Measurements from ENCODE around the gene STXBP4. TPM values are rescaled to one million over a fixed set of nuclear protein-coding genes. Genes with fewer than 3 reads are reported as not detected.
A peak's percentile ranks its signal among the peaks of the same experiment; 100 is the strongest.

The STXBP4 gene
- polyA plus RNA-seq, 1 donor (not counting 4 experiments of a cell fraction or from before 2014, with no cell fraction given): 4.2 TPM

- Histone ChIP-seq H2AFZ (ENCODE audit: control insufficient read depth, low read length) (no peak overlapping the region), H3K9ac (ENCODE audit: control insufficient read depth, extremely low read depth, insufficient read depth, low read length) (no peak overlapping the region), H3K4me3 (ENCODE audit: control insufficient read depth in 2 of 3, extremely low read depth in 1 of 3, insufficient read depth in 2 of 3, low read depth in 1 of 3, low read length in 3 of 3) (no peak overlapping the region), H4K20me1 (ENCODE audit: control insufficient read depth, extremely low read depth, insufficient read depth, low read length) (no peaks in the 10 kb centered on the region), H3K27ac (ENCODE audit: control insufficient read depth, insufficient read depth, low read length) (no peak overlapping the region), H3K4me1 (ENCODE audit: control insufficient read depth, extremely low read depth, insufficient read depth, low read length) (no peaks in the 10 kb centered on the region), H3K9me1 (ENCODE audit: control insufficient read depth, extremely low read depth, insufficient read depth, low read length) (no peaks in the 10 kb centered on the region), H3K9me3 (ENCODE audit: control insufficient read depth, low read depth, low read length) (no peaks in the 10 kb centered on the region), H3K79me2 (ENCODE audit: control insufficient read depth, insufficient read depth, low read length) (no peaks in the 10 kb centered on the region), H3K4me2 (ENCODE audit: control insufficient read depth, extremely low read depth, insufficient read depth, low read depth, low read length) (no peak overlapping the region), H3K36me3 (ENCODE audit: control insufficient read depth in 2 of 2, extremely low read depth in 1 of 2, insufficient read depth in 2 of 2, low read length in 2 of 2) (no peaks in the 10 kb centered on the region), H3K27me3 (ENCODE audit: control insufficient read depth, extremely low read depth, insufficient read depth, low read length) (no peaks in the 10 kb centered on the region)
- peak; percentile 57 for FAIRE-seq
- TF ChIP-seq CTCF (optimal IDR thresholded peaks at IDR 0.05 in 1 of 3, IDR thresholded peaks at IDR 0.05 in 1 of 3, conservative IDR thresholded peaks at IDR 0.05 in 1 of 3; ENCODE audit: extremely low read depth in 1 of 3, insufficient read depth in 2 of 3, low read length in 3 of 3): no peak
- no peak for TF ChIP-seq EZH2 (IDR thresholded peaks at IDR 0.05; ENCODE audit: low read length)
- dilution Hi-C loops (cut with MboI; ENCODE audit: extremely low pct_ligation_motif_present, low sequenced_read_pairs): no loop called here
- peak; percentile 4 for DNase-seq (ENCODE audit: low read depth, low spot score)
Measured at GRCh38 chr17:55086635-55087058, 118.1 kb downstream of the STXBP4 start.

GRCh38 chr17:55089256-55089655 is 120.7 kb downstream of the STXBP4 start:
- no peaks in the 10 kb centered on the region for H3K4me1 ChIP-seq (ENCODE audit: control insufficient read depth, extremely low read depth, insufficient read depth, low read length)
- no peak overlapping the region for H3K9ac ChIP-seq (ENCODE audit: control insufficient read depth, extremely low read depth, insufficient read depth, low read length)
- no peak overlapping the region for H3K27ac ChIP-seq (ENCODE audit: control insufficient read depth, insufficient read depth, low read length)
- H3K79me2 ChIP-seq (ENCODE audit: control insufficient read depth, insufficient read depth, low read length): no peaks in the 10 kb centered on the region
- H3K9me1 ChIP-seq (ENCODE audit: control insufficient read depth, extremely low read depth, insufficient read depth, low read length): no peaks in the 10 kb centered on the region
- TF ChIP-seq CTCF (optimal IDR thresholded peaks at IDR 0.05 in 1 of 3, IDR thresholded peaks at IDR 0.05 in 1 of 3, conservative IDR thresholded peaks at IDR 0.05 in 1 of 3; ENCODE audit: extremely low read depth in 1 of 3, insufficient read depth in 2 of 3, low read length in 3 of 3) (no peak), EZH2 (IDR thresholded peaks at IDR 0.05; ENCODE audit: low read length) (no peak)
- no peaks in the 10 kb centered on the region for H3K27me3 ChIP-seq (ENCODE audit: control insufficient read depth, extremely low read depth, insufficient read depth, low read length)
- H3K36me3 ChIP-seq (ENCODE audit: control insufficient read depth in 2 of 2, extremely low read depth in 1 of 2, insufficient read depth in 2 of 2, low read length in 2 of 2): no peaks in the 10 kb centered on the region
- dilution Hi-C loops (cut with MboI; ENCODE audit: extremely low pct_ligation_motif_present, low sequenced_read_pairs): no loop called here
- H2AFZ ChIP-seq (ENCODE audit: control insufficient read depth, low read length): no peak overlapping the region
- no peak for DNase-seq (ENCODE audit: low read depth, low spot score)
- FAIRE-seq: no peak
- no peak overlapping the region for H3K4me3 ChIP-seq (ENCODE audit: control insufficient read depth in 2 of 3, extremely low read depth in 1 of 3, insufficient read depth in 2 of 3, low read depth in 1 of 3, low read length in 3 of 3)
- no peaks in the 10 kb centered on the region for H3K9me3 ChIP-seq (ENCODE audit: control insufficient read depth, low read depth, low read length)
- no peak overlapping the region for H3K4me2 ChIP-seq (ENCODE audit: control insufficient read depth, extremely low read depth, insufficient read depth, low read depth, low read length)
- no peaks in the 10 kb centered on the region for H4K20me1 ChIP-seq (ENCODE audit: control insufficient read depth, extremely low read depth, insufficient read depth, low read length)
